ENCODE data around the gene SHC1. TPM values are rescaled to one million over a fixed set of nuclear protein-coding genes. Genes with fewer than 3 reads are reported as not detected.
"Not testable (repeated sequence)": the region's sequence is repeated elsewhere in the genome, so short reads cannot be mapped to it uniquely, and the experiment has no call there.

Gene SHC1
- total RNA-seq, 1 donor from 2014 or later, result 68.0 TPM

DNA sequence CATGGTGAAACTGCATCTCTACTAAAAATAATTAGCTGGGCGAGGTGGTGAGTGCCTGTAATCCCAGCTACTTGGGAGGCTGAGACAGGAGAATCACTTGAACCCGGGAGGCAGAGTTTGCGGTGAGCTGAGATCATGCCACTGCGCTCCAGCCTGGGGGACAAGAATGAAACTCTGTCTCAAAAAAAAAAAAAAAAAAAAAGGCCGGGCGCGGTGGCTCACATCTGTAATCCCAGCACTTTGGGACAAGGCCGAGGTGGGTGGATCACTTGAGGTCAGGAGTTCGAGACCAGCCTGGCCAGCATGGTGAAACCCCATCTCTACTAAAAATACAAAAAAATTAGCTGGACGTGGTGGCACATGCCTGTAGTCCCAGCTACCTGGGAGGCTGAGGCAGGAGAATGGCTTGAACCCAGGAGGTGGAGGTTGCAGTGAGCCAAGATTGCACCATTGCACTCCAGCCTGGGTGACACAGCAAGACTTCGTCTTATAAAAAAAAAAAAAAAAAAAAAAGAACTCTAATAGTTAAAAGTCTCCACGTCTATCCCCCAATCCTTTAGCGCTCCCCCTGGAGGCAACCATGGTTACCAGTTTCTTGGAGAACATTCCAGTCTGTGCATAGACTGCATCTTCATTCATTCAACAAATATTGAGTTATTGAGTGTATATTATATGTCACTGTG, 24.9 kb upstream of the SHC1 start:
- not testable (repeated sequence) for ATAC-seq

DNA sequence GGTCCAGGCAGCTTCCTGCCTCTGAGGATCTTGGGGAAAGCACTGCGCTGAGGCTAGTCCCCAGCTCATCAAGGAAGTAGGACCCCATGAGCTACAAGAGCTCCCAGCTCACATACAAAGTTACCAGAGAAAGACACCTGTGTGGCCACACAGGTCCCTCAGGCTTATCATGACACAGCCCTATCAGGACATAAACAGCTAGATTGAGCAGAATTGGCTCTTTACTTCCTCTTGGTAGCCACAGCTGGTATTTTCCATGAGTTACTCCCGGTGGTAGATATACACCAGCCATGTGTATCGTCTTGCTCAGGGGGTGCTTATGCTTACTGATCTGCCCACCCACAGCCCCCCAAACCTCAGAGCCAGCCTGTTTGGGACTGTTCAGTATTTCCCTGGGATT, 24.0 kb upstream of the SHC1 start:
- ATAC-seq, result no peak

DNA sequence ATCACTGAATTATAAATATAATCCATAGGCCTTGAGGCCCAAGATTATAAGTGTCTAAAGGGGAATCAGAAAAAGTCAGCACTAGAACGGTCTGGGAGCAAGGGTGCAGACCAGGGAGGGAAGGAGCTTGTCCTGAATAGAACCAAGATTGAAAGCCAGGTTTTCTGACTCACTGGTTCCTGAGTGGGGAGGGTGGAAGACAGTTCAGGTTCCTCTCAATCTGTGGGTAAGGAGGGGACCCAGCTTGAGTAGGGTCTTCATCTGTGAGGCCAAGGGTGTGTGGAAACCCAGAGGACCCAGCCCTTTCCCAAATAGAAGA, 23.7 kb upstream of the SHC1 start:
- no peak for ATAC-seq

DNA sequence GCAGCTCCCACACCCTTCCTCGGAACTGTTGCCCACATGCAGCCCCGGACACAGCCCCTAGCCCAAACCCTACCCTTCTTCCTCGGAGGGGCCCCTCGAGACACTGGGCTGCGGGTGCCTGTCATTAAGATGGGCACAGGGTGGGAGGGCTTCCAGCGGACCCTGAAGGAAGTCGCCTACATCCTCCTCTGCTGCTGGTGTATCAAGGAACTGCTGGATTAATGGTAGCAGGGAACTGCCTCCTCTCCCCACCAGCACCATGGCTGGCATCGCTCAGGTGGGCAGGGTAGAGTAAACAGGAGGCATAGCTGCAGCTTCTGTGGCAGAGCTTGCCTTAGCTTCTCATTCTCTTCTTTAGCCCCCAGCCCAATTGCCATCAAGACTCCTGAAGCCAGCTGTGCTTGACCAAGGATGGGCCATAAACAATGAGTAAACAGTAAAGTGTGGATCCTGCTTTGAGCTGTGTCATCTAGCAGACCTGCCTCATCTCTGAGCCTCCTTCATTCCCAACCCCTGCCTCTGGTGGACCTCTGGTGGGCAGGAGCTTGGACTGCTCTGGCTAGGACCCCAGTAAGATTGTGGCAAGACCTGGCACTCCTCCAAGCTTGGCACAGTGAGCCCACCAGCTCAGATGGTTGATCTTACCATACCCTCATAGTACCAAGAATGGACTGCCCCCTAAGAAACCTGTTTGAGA, 23.2 kb upstream of the SHC1 start, which contains the start of gene LENEP:
LENEP (plus strand) TSS at position 15 of the 697 bp plus-strand sequence; CDS start at position 37, 22 bp downstream.
- ATAC-seq, result no peak

DNA sequence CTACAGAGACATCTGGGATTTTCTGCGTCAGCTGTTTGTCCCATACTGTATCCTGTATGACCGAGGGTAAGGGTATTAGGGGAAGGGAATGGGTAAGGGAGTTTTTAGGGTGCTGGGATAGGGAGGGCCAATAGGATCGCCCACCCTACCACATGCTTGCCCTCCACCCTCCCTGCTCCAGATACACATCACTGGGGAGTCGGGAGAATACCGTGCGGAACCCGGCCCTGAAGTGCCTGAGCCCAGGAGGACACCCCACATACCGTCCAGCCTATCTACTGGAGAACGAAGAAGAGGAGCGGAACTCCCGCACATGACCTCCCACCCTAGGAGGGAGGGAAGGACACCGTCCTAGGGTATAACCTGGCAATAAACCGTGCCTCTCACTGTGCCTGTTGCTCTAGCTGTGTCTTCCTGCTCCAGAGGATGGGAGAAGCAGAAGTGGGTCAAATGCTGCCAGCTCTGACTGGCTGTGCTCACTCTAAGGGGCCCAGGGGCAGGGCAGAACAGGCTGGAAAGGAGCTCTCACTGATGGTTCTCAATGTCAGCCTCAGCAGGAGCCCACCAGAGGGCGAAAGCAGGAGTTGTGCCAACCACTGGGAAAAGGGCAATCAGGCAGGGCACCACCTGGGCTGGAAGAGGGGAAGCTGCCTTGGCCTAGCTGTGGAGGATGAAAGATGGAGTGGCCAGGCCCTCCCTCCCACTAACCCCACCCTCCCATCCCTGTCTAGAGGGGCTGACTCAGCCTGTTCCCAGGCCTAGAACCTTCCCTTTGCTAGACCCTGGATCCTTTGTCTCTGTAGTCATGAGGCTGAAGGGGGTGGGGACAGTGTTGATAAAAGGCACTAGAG, 22.4 kb upstream of the SHC1 start:
- peak; percentile 5 for ATAC-seq

DNA sequence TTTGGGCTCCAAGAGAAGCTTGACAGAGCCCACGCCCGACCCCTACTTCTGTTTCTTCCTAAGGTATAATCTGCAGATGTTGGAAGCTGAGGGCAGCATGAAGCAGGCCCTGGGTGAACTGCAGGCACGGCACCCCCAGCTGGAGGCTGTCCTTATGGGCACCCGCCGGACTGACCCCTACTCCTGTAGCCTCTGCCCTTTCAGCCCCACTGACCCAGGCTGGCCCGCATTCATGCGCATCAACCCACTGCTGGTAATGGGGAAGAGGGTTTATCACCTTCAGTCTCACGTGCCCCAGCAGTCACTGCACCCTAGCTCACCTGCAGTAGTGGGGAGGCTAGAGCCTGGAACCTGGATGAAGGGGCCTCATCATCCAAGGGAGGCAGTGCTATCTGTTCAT, 19.7 kb upstream of the SHC1 start:
- ATAC-seq, result no peak

DNA sequence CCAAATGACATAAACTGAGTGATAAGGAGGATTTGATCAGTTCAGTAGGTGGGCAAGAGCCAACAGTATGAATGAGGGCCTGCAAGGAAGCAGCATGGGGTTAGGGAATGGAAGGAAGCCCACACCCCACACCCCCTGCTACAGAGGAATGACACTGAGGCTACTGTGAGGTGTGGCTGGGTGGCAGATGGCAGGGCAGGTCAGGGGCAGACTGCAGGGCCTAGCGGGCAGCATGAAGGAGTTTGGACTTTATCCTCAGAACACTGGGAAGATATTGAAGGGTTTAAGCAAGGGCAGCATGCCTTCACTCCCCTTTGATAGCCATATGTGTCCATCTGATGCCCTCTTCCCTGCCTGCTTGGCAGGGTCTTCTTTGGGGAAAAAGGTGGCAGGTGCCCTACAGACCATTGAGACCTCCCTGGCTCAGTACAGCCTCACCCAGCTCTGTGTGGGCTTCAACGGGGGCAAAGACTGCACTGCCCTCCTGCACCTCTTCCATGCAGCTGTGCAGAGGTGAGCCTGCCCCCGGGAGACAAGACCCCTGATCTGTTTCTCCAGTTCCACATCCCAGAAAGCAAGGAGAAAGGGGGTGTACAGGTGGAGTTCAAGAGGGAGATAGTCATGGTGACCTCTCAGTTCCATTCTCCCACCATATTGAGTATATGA, 18.8 kb upstream of the SHC1 start:
- ATAC-seq, result no peak

DNA sequence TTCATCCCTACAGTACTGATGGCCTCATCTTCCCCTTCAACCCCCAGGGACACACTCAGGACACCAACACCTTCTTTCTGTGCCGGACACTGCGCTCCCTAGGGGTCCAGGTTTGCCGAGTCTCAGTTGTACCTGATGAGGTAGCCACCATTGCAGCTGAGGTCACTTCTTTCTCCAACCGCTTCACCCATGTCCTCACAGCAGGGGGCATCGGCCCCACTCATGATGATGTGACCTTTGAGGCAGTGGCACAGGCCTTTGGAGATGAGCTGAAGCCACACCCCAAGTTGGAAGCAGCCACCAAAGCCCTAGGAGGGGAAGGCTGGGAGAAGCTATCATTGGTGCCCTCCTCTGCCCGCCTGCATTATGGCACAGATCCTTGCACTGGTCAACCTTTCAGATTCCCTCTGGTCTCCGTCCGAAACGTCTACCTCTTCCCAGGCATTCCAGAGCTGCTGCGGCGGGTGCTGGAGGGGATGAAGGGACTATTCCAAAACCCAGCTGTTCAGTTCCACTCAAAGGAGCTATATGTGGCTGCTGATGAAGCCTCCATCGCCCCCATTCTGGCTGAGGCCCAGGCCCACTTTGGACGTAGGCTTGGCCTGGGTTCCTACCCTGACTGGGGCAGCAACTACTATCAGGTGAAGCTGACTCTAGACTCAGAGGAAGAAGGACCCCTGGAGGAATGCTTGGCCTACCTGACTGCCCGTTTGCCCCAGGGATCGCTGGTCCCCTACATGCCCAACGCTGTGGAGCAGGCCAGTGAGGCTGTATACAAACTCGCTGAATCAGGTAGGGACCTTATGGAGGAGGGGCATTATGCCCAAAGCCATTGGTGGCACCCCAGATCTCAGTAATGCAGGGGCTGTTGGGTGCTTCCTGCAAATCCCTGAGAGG, 17.8 kb upstream of the SHC1 start:
- no peak for ATAC-seq

DNA sequence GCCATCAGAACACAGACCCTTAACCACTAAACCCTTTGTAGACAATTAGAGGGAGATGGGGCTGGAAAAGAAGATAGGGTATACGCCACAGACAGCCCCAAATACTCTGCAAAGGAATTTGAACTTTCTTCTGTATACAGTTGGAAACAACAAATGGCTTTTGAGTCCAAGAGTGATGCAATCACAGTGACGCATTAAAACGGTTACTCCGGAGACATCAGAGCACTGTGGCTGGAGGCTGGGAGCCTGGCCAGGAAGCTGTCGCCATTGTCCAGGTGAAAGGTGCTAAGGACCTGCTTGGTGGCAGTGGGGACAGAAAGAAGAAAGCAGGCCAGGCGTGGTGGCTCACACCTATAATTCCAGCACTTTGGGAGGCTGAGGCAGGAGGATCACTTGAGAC, 16.8 kb upstream of the SHC1 start:
- ATAC-seq, result no peak

DNA sequence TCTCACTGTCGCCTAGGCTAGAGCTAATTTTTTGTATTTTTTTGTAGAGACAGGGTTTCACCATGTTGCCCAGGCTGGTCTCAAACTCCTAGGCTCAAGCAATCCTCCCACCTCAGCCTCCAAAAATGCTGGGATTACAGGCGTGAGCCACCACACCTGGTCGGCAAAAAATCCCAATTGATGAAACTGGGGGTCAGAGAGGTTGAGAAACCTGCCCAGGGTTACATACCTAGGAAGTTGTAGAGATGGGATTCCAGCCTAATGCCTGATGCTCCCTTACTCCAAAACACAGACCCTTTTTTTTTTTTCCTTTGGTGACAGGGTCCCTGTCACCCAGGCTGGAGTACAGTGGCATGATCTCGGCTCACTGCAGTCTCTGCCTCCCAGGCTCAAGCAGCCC, 16.2 kb upstream of the SHC1 start:
- ATAC-seq, result not testable (repeated sequence)

DNA sequence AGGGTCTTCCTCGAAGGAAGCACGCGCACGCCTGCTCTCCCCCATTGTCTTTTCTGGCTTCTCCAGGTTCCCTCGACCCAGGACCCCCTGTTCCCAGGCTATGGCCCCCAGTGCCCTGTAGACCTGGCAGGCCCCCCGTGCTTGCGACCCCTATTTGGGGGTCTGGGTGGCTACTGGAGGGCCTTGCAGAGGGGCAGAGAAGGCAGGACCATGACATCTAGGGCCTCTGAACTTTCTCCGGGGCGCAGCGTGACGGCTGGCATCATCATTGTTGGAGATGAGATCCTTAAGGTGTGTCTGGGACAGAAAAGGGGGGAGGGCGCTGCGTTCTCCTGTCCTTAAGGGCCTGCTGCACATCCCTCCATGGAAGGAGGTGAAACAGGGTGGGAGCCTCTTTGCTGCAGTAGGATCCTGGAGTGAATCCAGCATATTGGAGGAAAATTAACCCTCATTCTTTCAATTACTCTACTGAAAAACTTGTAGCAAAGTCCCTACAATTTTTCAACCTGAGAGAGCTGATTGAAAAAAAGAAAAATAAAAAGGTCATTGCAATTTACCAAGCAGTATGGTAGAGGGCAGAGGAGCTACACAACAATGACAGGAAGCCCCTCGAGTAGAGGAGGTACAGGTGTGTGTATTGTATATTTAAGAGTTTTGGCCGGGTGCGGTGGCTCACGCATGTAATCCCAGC, 13.4 kb upstream of the SHC1 start:
- ATAC-seq, result peak; percentile 19

DNA sequence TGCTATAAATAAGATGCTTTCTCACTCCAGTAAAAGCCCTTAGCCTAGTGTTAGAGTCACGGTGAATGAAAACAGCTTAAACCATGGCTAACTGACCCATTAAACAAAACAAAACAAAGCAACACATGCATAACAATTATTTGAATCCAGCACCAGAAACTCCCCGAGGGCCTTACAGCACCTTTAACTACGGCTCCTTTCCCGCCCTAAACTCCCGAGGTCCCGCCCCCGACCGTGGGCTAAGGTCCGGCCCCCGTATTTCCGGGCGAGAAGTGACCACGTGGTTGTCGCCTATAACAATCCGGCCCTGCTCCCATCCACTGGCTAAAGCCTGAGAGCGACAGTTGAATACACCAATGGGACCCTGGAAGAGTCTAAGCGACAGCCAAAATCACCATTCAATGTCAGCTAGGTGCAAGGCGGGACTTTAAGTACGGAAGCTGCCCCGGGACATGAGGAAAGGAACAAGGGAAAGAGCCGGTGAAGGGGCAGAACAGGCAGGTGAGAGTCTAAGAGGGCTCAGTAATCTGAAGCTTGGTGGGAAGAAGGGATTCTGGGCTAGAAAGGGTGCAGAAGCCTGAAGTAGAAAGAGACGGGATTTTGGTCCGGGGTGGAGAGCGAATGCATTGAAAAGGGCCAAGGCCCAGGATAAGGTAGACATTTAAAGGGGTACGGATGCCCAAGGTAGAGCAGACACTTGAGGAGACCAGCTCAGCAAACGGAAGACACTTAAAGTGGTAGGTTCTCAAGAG, 12.5 kb upstream of the SHC1 start, which contains the start of gene FLAD1:
FLAD1 (plus strand) TSS at position 448 of the 752 bp plus-strand sequence. CDS start 351 bp downstream, outside the sequence.
- peak; percentile 99 for ATAC-seq

DNA sequence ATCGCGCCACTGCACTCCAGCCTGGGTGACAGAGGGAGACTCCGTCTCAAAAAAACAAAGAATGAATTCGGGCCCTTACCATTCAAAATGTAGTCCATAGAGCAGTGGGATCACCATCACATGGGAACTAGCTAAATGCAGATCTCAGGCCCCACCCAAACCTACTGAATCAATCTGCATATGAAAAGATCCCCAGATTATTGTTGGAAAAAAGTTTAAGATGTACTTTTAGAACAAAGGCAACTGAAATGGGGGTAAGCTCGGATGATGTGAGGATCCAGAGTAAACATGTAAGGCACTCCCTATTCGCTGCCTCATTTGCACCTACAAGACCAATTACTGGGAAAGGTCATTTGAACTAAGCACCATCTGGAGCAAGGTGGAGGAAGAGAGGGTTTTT, 11.8 kb upstream of the SHC1 start:
- no peak for ATAC-seq

DNA sequence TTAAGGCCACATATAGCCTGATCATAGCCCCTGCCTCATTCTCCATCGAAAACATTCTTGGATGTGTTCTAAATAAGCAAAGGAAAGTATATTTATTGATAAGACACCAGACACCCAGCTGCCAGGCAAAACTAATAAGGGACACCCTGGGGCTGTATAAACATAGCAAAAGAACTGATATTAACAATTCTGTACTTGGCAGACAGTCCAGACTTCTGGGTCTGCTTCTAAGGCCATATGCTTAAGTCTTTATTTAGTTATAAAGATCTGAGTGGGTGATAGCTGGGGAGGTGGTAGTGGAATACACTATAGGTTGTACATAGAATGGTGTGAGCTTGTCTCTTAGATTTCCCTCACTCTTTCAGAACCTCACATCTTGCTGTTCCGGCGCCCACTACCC, 7.8 kb upstream of the SHC1 start:
- ATAC-seq, result no peak

DNA sequence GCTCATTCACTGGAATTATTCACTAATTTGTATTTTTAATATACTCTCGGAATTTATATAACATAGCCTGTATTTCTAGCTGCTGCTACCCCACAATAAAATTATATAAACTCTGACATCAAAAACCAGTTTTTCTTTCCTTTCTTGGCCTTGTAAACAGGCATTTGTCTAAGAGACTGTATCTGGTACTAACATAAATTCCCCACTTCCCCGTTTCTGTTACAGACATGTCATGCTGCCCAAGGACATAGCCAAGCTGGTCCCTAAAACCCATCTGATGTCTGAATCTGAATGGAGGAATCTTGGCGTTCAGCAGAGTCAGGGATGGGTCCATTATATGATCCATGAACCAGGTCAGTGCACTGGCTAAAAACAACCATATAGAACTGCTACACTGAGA, 7.2 kb upstream of the SHC1 start:
- not testable (repeated sequence) for ATAC-seq

DNA sequence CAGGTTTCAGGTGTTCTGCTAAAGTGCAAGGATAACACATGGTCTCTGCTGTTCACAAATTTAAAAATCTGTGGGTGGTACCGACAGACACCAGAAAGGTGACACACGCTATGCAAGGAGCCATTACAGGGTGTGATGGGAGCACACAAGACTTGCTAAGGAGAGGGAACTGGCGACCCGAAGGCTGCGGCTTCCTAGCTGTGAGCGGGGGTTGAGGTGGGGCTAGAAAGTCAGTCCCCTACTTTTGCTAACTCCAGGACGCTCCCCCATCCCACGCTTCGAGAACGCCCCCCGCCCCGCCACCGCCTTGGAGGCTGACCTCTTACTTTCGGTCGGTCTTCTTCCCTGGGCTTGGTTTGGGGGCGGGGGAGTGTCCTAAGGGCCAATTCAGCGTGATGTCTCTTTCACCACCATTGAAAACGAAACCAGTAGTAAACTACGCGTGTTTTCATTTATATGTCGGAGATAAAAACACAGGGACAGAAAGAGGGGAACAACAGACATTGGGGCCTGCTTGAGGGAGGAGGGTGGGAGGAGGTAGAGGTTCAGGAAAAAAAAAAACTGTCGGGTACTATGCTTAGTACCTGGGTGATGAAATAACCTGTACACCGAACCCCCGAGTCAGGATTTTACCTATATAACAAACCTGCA, 5.0 kb upstream of the SHC1 start:
- ATAC-seq, result no peak

DNA sequence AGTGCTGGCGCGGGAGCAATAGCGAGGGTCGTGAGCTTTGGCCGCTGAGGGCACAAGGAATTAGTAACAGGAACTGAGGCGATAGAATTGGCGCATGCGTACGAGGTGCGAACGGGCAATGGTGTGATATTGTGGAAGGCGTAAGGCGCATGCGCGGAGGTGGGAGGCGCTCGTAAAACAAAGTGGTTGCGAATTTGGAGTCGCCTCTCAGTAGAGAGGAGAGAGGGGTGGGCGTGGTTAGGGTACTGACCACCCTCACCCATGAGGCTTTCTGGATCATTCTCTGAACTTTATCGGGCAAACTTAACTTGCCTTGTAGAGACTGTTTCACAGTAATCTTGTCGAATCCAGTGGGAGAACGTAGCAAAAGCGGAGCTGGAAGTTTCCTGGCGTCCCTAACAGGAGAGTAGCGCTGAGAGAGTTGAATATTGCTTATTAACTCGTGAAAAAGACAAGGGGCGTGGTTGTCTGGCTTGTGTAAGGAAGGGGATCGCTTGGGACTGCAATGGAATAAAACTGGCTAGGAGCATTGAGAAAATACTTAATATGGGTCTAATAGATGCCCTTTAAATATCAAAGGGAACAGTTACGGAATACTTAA, 4.4 kb upstream of the SHC1 start:
- peak; percentile 65 for ATAC-seq

DNA sequence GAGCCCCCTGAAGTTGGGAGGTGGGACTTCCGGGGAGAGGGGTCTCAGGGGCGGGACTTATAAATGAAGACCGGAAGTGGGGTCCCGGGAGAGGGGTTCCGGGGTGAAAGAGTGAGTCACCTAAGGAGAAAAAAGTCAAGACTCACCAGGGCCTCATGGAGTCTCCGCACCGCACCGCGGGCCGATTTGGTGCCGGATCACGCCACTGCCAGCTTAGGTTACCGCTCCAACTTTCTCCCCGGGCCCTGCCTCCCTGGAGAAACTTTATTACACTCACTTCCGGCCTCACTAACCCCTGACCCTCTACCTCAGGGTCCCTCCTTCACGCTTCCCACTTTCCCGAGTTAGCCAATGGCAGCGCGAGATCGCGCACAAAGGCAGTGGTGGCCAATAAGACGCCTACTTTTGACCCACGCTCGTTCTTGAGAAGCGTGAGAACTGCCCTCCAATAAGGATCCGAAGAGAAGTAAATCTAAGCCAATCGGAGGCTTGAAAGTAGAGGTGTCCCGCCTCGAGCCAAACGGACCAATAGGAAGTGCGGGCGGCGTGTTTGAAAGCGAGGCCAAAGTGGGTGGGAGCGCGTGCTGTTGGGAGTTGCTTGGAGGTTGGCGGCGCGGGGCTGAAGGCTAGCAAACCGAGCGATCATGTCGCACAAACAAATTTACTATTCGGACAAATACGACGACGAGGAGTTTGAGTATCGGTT, 3.7 kb upstream of the SHC1 start, which contains the start of gene CKS1B:
CKS1B (plus strand) TSS at position 580 of the 706 bp plus-strand sequence; CDS start at position 645, 65 bp downstream.
- peak; percentile 84 for ATAC-seq

Measured in esophagus mucosa (tissue), 1 donor.